Psoas muscle (tissue), 8 donors: ENCODE measurements around the gene OR2AK2. TPM values are rescaled to one million over a fixed set of nuclear protein-coding genes. Genes with fewer than 3 reads are reported as not detected.

Source experiments
- ATAC-seq, 4 donors: fragments of 200-7000 bp; cut with Tn5 transposase; one replicate each; pipeline ENCODE4 v1.9.1; 2020; ENCODE audit warnings: moderate library complexity in 3 of 4, mild to moderate bottlenecking in 2 of 4
- DNase-seq, 2 donors: peaks; one replicate each; pipeline ENCODE4 v3.0.0-alpha.2; 2020
- H3K27ac ChIP-seq: fragments of 200-600 bp; one replicate; pipeline ENCODE4 v1.8.0; 2022
- H3K27me3 ChIP-seq, 3 donors: fragments of 200-600 bp in 1 of 3; one replicate each; pipeline versions ENCODE4 v1.6.1 to v1.8.0; 2013 to 2022; ENCODE audit warnings: low read length in 2 of 3, mild to moderate bottlenecking in 2 of 3, moderate library complexity in 1 of 3; ENCODE audit not compliant: insufficient read depth in 3 of 3
- H3K36me3 ChIP-seq, 2 donors: fragments of 200-600 bp in 1 of 2; one replicate each; pipeline versions ENCODE4 v1.6.1 to v1.8.0; 2013 to 2022; ENCODE audit warnings: low read depth in 1 of 2, mild to moderate bottlenecking in 1 of 2, moderate library complexity in 1 of 2; ENCODE audit not compliant: insufficient read depth in 1 of 2
- H3K4me1 ChIP-seq: fragments of 200-600 bp; one replicate; pipeline ENCODE4 v1.8.0; 2022
- H3K4me3 ChIP-seq: fragments of 200-600 bp; one replicate; pipeline ENCODE4 v1.8.0; 2022; ENCODE audit warnings: mild to moderate bottlenecking
- H3K9me3 ChIP-seq: fragments of 200-600 bp; one replicate; pipeline ENCODE4 v1.8.0; 2022
- CTCF ChIP-seq: fragments of 200-600 bp; IDR thresholded peaks from one replicate; pipeline ENCODE4 v1.8.0; 2022; ENCODE audit warnings: antibody characterized with exemption
- WGBS, 3 donors: extraction: QIAGEN DNeasy Blood & Tissue Kit; methylation state at CpG; one replicate each; pipeline versions ENCODE4 v1.1.6 to v1.1.7; 2013; 5-methylcytosine and 5-hydroxymethylcytosine counted together
- intact Hi-C, 2 donors: fragments of 100-400 bp; cut with DNase I; formaldehyde crosslinking; loops; one replicate each; pipeline versions ENCODE4 v1.11.0 to v1.14.2; 2022
- long read RNA-seq, 2 donors: library from polyadenylated mRNA; unstranded; transcript quantifications; one replicate each; pipeline ENCODE4 v2.0.0, GENCODE V29; 2021
- polyA plus RNA-seq, 3 donors: library from polyadenylated mRNA; stranded (reverse); fragments of 200-250 nt; gene quantifications; one replicate each; pipeline ENCODE4 v1.2.3, GENCODE V29; 2013
- total RNA-seq, 4 donors: library from RNA; stranded (reverse); fragmentation: NEBNext Ultra II Directional in 2 of 4; extraction: Animal tissue kit (Norgen Biotek cat#: 25700) in 2 of 4; gene quantifications; one replicate each; pipeline versions ENCODE4 v1.2.1 to v1.2.4, GENCODE V29; 2021 to 2023
- donor health status: healthy with polysubstance abuse.
- donor health status: DM: no; HTN: no; CAD: no; lungs with moderate emphysema.
- donor health status: Bipolar disorder and iron deficiency.
- donor health status: healthy.
- donor health status: DM: yes; HTN: yes; CAD: no.
- donor health status: DM: no; HTN: no; CAD: no.
- donor health status: DM: no; HTN: no; CAD: no.
- donor health status: DM: yes; HTN: yes; CAD: no.

OR2AK2 gene
- total RNA-seq, result not detected
- polyA plus RNA-seq, result not detected
- long read RNA-seq, donor 1, result 0 reads
- long read RNA-seq, donor 2, result 0 reads

- H3K36me3 ChIP-seq, result no peaks in the 10 kb centered on the region
- no peak within 1 kb of the TSS for H3K4me3 ChIP-seq
- ATAC-seq (no peak), DNase-seq (no peak)
- no peaks in the 10 kb centered on the region for H3K9me3 ChIP-seq
- TF ChIP-seq CTCF, result no peak
- no peak within 1 kb of the TSS for H3K27ac ChIP-seq
- 83 to 85% (median 85%) methylated on average over 2 of the region's 2 CpGs for WGBS, 3 donors
- intact Hi-C loops, result no loop called here
- H3K4me1 ChIP-seq, result no peaks in the 10 kb centered on the region
- no peaks in the 10 kb centered on the region for H3K27me3 ChIP-seq
These were observed at the start of gene OR2AK2 for GRCh38 chr1:247964933-247965332. Gene OR2AK2 (plus strand): TSS chr1:247965233. CDS start chr1:247965377, 144 bp downstream.

DNA sequence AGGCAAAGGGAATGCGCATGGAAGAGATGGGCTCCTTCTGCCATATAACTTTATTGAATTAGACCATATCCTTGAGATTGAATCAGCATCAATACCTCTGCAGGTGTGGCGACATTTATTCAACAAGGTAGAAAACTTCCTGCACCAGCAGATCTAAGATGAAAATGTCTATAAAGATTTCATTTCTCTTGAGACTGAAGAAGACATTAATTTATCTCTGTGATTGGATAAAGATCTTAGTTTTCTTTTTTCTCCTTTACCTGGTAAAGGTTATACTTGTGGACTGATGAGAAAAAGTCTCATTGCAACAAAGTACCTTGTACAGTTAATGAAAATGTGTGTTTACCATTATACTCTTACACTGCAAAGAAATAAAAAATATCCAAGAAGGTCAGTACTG, 45.1 kb upstream of the OR2AK2 start, which contains the start of gene OR2T8:
Gene OR2T8 (plus strand): TSS at position 301 of the 400 bp plus-strand sequence. CDS start 766 bp downstream, outside the sequence.
- WGBS, 3 donors, result 70 to 97% (median 91%) methylated on average over 2 of the region's 2 CpGs
- intact Hi-C loops, result no loop called here
- H3K36me3 ChIP-seq, result no peaks in the 10 kb centered on the region
- no peaks in the 10 kb centered on the region for H3K4me1 ChIP-seq
- no peaks in the 10 kb centered on the region for H3K9me3 ChIP-seq
- no peak for TF ChIP-seq CTCF
- ATAC-seq (no peak), DNase-seq (no peak)
- H3K27ac ChIP-seq, result no peak within 1 kb of the TSS
- H3K4me3 ChIP-seq, result no peak within 1 kb of the TSS
- no peaks in the 10 kb centered on the region for H3K27me3 ChIP-seq

GRCh38 chr1:247923941-247924340, 41.1 kb upstream of the OR2AK2 start:
- H3K36me3 ChIP-seq, result no peaks in the 10 kb centered on the region
- no peak for ATAC-seq
- WGBS, 3 donors, result 54 to 62% (median 61%) methylated on average over 3 of the region's 3 CpGs
- intact Hi-C loops, result no loop called here
- TF ChIP-seq CTCF, result no peak
- no peak overlapping the region for H3K4me3 ChIP-seq
- no peaks in the 10 kb centered on the region for H3K9me3 ChIP-seq
- no peaks in the 10 kb centered on the region for H3K27me3 ChIP-seq
- no peak overlapping the region for H3K27ac ChIP-seq
- no peaks in the 10 kb centered on the region for H3K4me1 ChIP-seq
- no peak for DNase-seq

- TF ChIP-seq CTCF, result no peak
- no peaks in the 10 kb centered on the region for H3K36me3 ChIP-seq
- intact Hi-C loops, result no loop called here
- WGBS, 3 donors, result 81 to 86% (median 85%) methylated on average over 9 of the region's 9 CpGs
- H3K9me3 ChIP-seq, result no peaks in the 10 kb centered on the region
- no peaks in the 10 kb centered on the region for H3K27me3 ChIP-seq
- no peak for DNase-seq
- H3K4me3 ChIP-seq, result no peak within 1 kb of the TSS
- ATAC-seq, result no peak
- H3K27ac ChIP-seq, result no peak within 1 kb of the TSS
- H3K4me1 ChIP-seq, result no peaks in the 10 kb centered on the region
These were observed 40.2 kb upstream of the OR2AK2 start, which contains the start of gene OR2AJ1 for GRCh38 chr1:247924868-247925267. Gene OR2AJ1 (plus strand): TSS chr1:247924889. CDS start chr1:247933769, 8,880 bp downstream.

GRCh38 chr1:247933989-247934388, 31.0 kb upstream of the OR2AK2 start:
- intact Hi-C loops, result no loop called here
- Histone ChIP-seq H3K36me3 (no peaks in the 10 kb centered on the region), H3K27ac (no peak overlapping the region), H3K27me3 (no peaks in the 10 kb centered on the region), H3K4me3 (no peak overlapping the region), H3K9me3 (no peaks in the 10 kb centered on the region), H3K4me1 (no peaks in the 10 kb centered on the region)
- WGBS, 3 donors, result 91 to 96% (median 95%) methylated on average over 8 of the region's 8 CpGs
- ATAC-seq, result no peak
- no peak for DNase-seq
- no peak for TF ChIP-seq CTCF
